Spleen (tissue), 11 donors: ENCODE data around the gene SIGLEC9. TPM values are rescaled to one million over a fixed set of nuclear protein-coding genes. Genes with fewer than 3 reads are reported as not detected.
A peak's percentile ranks its signal among the peaks of the same experiment; 100 is the strongest.

ENCODE experiments used
- DNase-seq: peaks from one replicate; pipeline ENCODE4 v3.0.0-alpha.2; 2020
- H3K27ac ChIP-seq, 8 donors: fragments of 200-600 bp; sonication (generic) in 7 of 8; 1 replicate in 4 of 8; 2 replicates in 4 of 8; pipeline versions ENCODE4 v1.5.0 to v1.8.0; 2016 to 2021; ENCODE audit warnings: inconsistent platforms in 4 of 8, mild to moderate bottlenecking in 4 of 8, moderate library complexity in 1 of 8
- H3K27me3 ChIP-seq, 7 donors: fragments of 200-600 bp; sonication (generic) in 6 of 7; replicated peaks in 1 of 7; 1 replicate in 4 of 7; 2 replicates in 3 of 7; pipeline versions ENCODE4 v1.5.0 to v1.8.0; 2016 to 2021; ENCODE audit warnings: inconsistent platforms in 3 of 7, mild to moderate bottlenecking in 1 of 7
- H3K36me3 ChIP-seq, 6 donors: fragments of 200-600 bp; sonication (generic) in 5 of 6; 1 replicate in 4 of 6; 2 replicates in 2 of 6; pipeline versions ENCODE4 v1.5.0 to v1.8.0; 2016 to 2021; ENCODE audit warnings: inconsistent platforms in 2 of 6
- H3K4me1 ChIP-seq, 6 donors: fragments of 200-600 bp; sonication (generic) in 5 of 6; 1 replicate in 3 of 6; 2 replicates in 3 of 6; pipeline versions ENCODE4 v1.5.0 to v1.8.0; 2016 to 2021; ENCODE audit warnings: inconsistent platforms in 3 of 6
- H3K4me3 ChIP-seq, 8 donors: fragments of 200-600 bp; sonication (generic) in 7 of 8; 1 replicate in 4 of 8; 2 replicates in 4 of 8; pipeline versions ENCODE4 v1.5.0 to v1.8.0; 2016 to 2021; ENCODE audit warnings: inconsistent platforms in 4 of 8, mild to moderate bottlenecking in 4 of 8, moderate library complexity in 2 of 8
- H3K9me3 ChIP-seq, 8 donors: fragments of 200-600 bp; sonication (generic) in 7 of 8; 1 replicate in 4 of 8; 2 replicates in 4 of 8; pipeline versions ENCODE4 v1.5.0 to v1.8.0; 2016 to 2021; ENCODE audit warnings: inconsistent platforms in 4 of 8
- CTCF ChIP-seq, 11 experiments: fragments of 200-600 bp in 7 of 11; fragments of 450-650 bp in 4 of 11; sonication (generic) in 4 of 11; IDR thresholded peaks in 8 of 11; conservative IDR thresholded peaks in 3 of 11; 1 replicate in 7 of 11; 2 replicates in 4 of 11; pipeline versions ENCODE4 v1.4.0 to v1.8.0; 2016 to 2021; ENCODE audit warnings: antibody characterized with exemption in 11 of 11, inconsistent platforms in 4 of 11, mild to moderate bottlenecking in 1 of 11
- POLR2A ChIP-seq, 3 donors: fragments of 450-650 bp; IDR thresholded peaks; one replicate each; pipeline ENCODE4 v1.5.1; 2017; ENCODE audit warnings: antibody characterized with exemption in 3 of 3, mild to moderate bottlenecking in 1 of 3
- POLR2AphosphoS5 ChIP-seq, 3 donors: sonication (generic); formaldehyde crosslinking; IDR thresholded peaks; one replicate each; pipeline ENCODE4 v1.5.1; 2017; ENCODE audit warnings: antibody characterized with exemption in 3 of 3
- WGBS, 5 donors: extraction: QIAGEN DNeasy Blood & Tissue Kit in 3 of 5; methylation state at CpG; one replicate each; pipeline versions ENCODE4 v1.1.5 to v1.1.7; 2013 to 2018; 5-methylcytosine and 5-hydroxymethylcytosine counted together
- intact Hi-C: fragments of 100-400 bp; cut with DNase I; formaldehyde crosslinking; loops from one replicate; pipeline ENCODE4 v1.15.0; 2023; ENCODE audit warnings: low total_unique reads
- polyA plus RNA-seq, 3 donors: library from polyadenylated mRNA; stranded (reverse); fragments of 200-250 nt; gene quantifications; one replicate each; pipeline ENCODE4 v1.2.1, GENCODE V29; 2013
- total RNA-seq, 7 donors: library from RNA; depleted of rRNA in 3 of 7; stranded (reverse); fragments of >200 nt in 3 of 7; fragmentation: NEBNext Ultra II Directional in 4 of 7; extraction: Animal tissue kit (Norgen Biotek cat#: 25700) in 4 of 7; gene quantifications; one replicate each; pipeline versions ENCODE4 v1.1.0 to v1.2.1, GENCODE V29; 2016 to 2021
- donor health status: healthy with polysubstance abuse.
- donor health status: DM: no; HTN: no; CAD: no; lungs with moderate emphysema.
- donor health status: DM: no; HTN: no; CAD: no.
- donor health status: Bipolar disorder and iron deficiency.
- donor health status: healthy.
- donor health status: DM: no; HTN: no; CAD: no.
- donor health status: DM: yes; HTN: yes; CAD: no.

Gene SIGLEC9
- total and polyA plus RNA-seq, 10 donors: 4.6 to 81.3 (median 37.8) TPM

GRCh38 chr19:51096473-51097165 lies 28.1 kb upstream of the SIGLEC9 start:
- H3K4me1 ChIP-seq: peaks cover 0 to 28% (median 12%) of the 10 kb centered on the region in 6 donors
- DNase-seq: peak; percentile 25
- peak overlapping the region in 4 of 8 donors; percentile 7 to 42 (median 29) for H3K27ac ChIP-seq
- WGBS, 5 donors: 77 to 84% (median 80%) methylated on average over 6 of the region's 6 CpGs
- H3K36me3 ChIP-seq: peaks cover 0 to 52% (median 17%) of the 10 kb centered on the region in 6 donors
- no peak overlapping the region for H3K4me3 ChIP-seq
- no peaks in the 10 kb centered on the region for H3K9me3 ChIP-seq
- intact Hi-C loops: no loop called here
- TF ChIP-seq CTCF (IDR thresholded peaks at IDR 0.05 in 8 of 11, conservative IDR thresholded peaks at IDR 0.05 in 3 of 11) (no peak), POLR2AphosphoS5 (IDR thresholded peaks at IDR 0.05) (no peak), POLR2A (IDR thresholded peaks at IDR 0.05) (no peak)
- no peaks in the 10 kb centered on the region for H3K27me3 ChIP-seq

- H3K4me3 ChIP-seq: no peak overlapping the region
- DNase-seq: peak; percentile 92
- 2 to 24% (median 17%) methylated on average over 7 to 8 of the region's 8 CpGs for WGBS, 5 donors
- intact Hi-C loops: no loop called here
- peak overlapping the region in 4 of 8 donors; percentile 7 to 42 (median 29) for H3K27ac ChIP-seq
- no peaks in the 10 kb centered on the region for H3K27me3 ChIP-seq
- TF ChIP-seq POLR2AphosphoS5 (IDR thresholded peaks at IDR 0.05) (no peak), CTCF (IDR thresholded peaks at IDR 0.05 in 8 of 11, conservative IDR thresholded peaks at IDR 0.05 in 3 of 11) (peak in 9 of 11 experiments; percentile 8 to 63 (median 42)), POLR2A (IDR thresholded peaks at IDR 0.05) (no peak)
- H3K9me3 ChIP-seq: no peaks in the 10 kb centered on the region
- H3K4me1 ChIP-seq: peaks cover 0 to 32% (median 13%) of the 10 kb centered on the region in 6 donors
- peaks cover 0 to 58% (median 18%) of the 10 kb centered on the region in 6 donors for H3K36me3 ChIP-seq
These were observed 27.5 kb upstream of the SIGLEC9 start for GRCh38 chr19:51097166-51097738.

- no peak for DNase-seq
- Histone ChIP-seq H3K4me1 (peaks cover 0 to 35% (median 16%) of the 10 kb centered on the region in 6 donors), H3K9me3 (no peaks in the 10 kb centered on the region), H3K36me3 (peaks cover 0 to 64% (median 24%) of the 10 kb centered on the region in 6 donors), H3K27me3 (no peaks in the 10 kb centered on the region), H3K4me3 (no peak overlapping the region), H3K27ac (peak overlapping the region in 1 of 8 donors; percentile 84)
- intact Hi-C loops: no loop called here
- TF ChIP-seq POLR2AphosphoS5 (IDR thresholded peaks at IDR 0.05): no peak
- peak in 1 of 11 experiments; percentile 48 for TF ChIP-seq CTCF (IDR thresholded peaks at IDR 0.05 in 8 of 11, conservative IDR thresholded peaks at IDR 0.05 in 3 of 11)
- WGBS, 5 donors: 72 to 90% (median 85%) methylated on average over 20 of the region's 20 CpGs
These were observed 26.9 kb upstream of the SIGLEC9 start for GRCh38 chr19:51097796-51098195.
